Activated naive CD8-positive, alpha-beta T cell treated with anti-CD3 and anti-CD28 coated beads, Interleukin-2, amount 10 ng/mL, durations not matched to agents 7 days and 5 days (primary cell): ENCODE results near the gene PRG2. TPM values are rescaled to one million over a fixed set of nuclear protein-coding genes. Genes with fewer than 3 reads are reported as not detected.

Source experiments
- ATAC-seq: fragments of 150-1000 bp; cut with Tn5 transposase; one replicate; pipeline ENCODE4 v1.10.0; 2021; ENCODE audit warnings: low read depth, moderate library complexity
- POLR2A ChIA-PET: fragments of 350-600 bp; sonication (Branson Sonifier 250); formaldehyde crosslinking; loops from one replicate; lab custom pipeline; 2021; ENCODE audit warnings: antibody characterized with exemption; lab: Charles Lee
- DNase-seq: peaks from one replicate; pipeline ENCODE4 v3.0.0; 2021
- H3K27ac Mint-ChIP-seq: one replicate; pipeline ENCODE4 v1.8.0; 2022; ENCODE audit warnings: mild to moderate bottlenecking, mixed read lengths
- H3K27me3 Mint-ChIP-seq: one replicate; pipeline ENCODE4 v1.8.0; 2022; ENCODE audit warnings: mild to moderate bottlenecking, moderate library complexity, mixed read lengths
- H3K36me3 Mint-ChIP-seq: one replicate; pipeline ENCODE4 v1.8.0; 2021; ENCODE audit warnings: mild to moderate bottlenecking, mixed read lengths
- H3K4me1 Mint-ChIP-seq: one replicate; pipeline ENCODE4 v1.8.0; 2021; ENCODE audit warnings: mixed read lengths
- H3K4me3 Mint-ChIP-seq: one replicate; pipeline ENCODE4 v1.8.0; 2022; ENCODE audit warnings: mild to moderate bottlenecking, moderate library complexity, mixed read lengths
- H3K9me3 Mint-ChIP-seq: one replicate; pipeline ENCODE4 v1.8.0; 2021; ENCODE audit warnings: mixed read lengths
- total RNA-seq, 2 experiments: library from RNA; stranded (reverse); gene quantifications; one replicate each; pipeline ENCODE4 v1.2.3, GENCODE V29; 2021

The PRG2 gene
- total RNA-seq, 2 experiments from 2014 or later = 0.25 TPM; not detected in 1

- Mint-ChIP-seq H3K9me3 (no peaks in the 10 kb centered on the region), H3K4me1 (no peaks in the 10 kb centered on the region), H3K4me3 (no peak overlapping the region), H3K27ac (no peak overlapping the region), H3K27me3 (no peaks in the 10 kb centered on the region), H3K36me3 (peaks cover 5% of the 10 kb centered on the region)
- ATAC-seq (no peak), DNase-seq (no peak)
- POLR2A ChIA-PET = no interaction called here
Measured at GRCh38 chr11:57399972-57400578, 9.6 kb upstream of the PRG2 start.

GRCh38 chr11:57399221-57399620, 8.8 kb upstream of the PRG2 start:
- no peak overlapping the region for H3K4me3 Mint-ChIP-seq
- H3K9me3 Mint-ChIP-seq = no peaks in the 10 kb centered on the region
- DNase-seq (no peak), ATAC-seq (no peak)
- POLR2A ChIA-PET = no interaction called here
- H3K27ac Mint-ChIP-seq = no peak overlapping the region
- H3K4me1 Mint-ChIP-seq = no peaks in the 10 kb centered on the region
- no peaks in the 10 kb centered on the region for H3K27me3 Mint-ChIP-seq
- peaks cover 2% of the 10 kb centered on the region for H3K36me3 Mint-ChIP-seq

GRCh38 chr11:57397394-57397990, 7.0 kb upstream of the PRG2 start:
- Mint-ChIP-seq H3K27me3 (no peaks in the 10 kb centered on the region), H3K4me3 (no peak overlapping the region), H3K9me3 (no peaks in the 10 kb centered on the region), H3K4me1 (no peaks in the 10 kb centered on the region), H3K27ac (no peak overlapping the region), H3K36me3 (no peaks in the 10 kb centered on the region)
- DNase-seq = no peak
- no peak for ATAC-seq
- POLR2A ChIA-PET = no interaction called here

GRCh38 chr11:57396744-57397143, 6.3 kb upstream of the PRG2 start:
- Mint-ChIP-seq H3K9me3 (no peaks in the 10 kb centered on the region), H3K4me1 (no peaks in the 10 kb centered on the region), H3K4me3 (no peak overlapping the region)

GRCh38 chr11:57395905-57396623, 5.6 kb upstream of the PRG2 start:
- Mint-ChIP-seq H3K4me3 (no peak overlapping the region), H3K4me1 (no peaks in the 10 kb centered on the region), H3K36me3 (no peaks in the 10 kb centered on the region), H3K27me3 (no peaks in the 10 kb centered on the region), H3K27ac (no peak overlapping the region), H3K9me3 (no peaks in the 10 kb centered on the region)
- POLR2A ChIA-PET = no interaction called here
- DNase-seq (no peak), ATAC-seq (no peak)

More at GRCh38 chr11:57396744-57397143, 6.3 kb upstream of the PRG2 start:
- DNase-seq (no peak), ATAC-seq (no peak)
- Mint-ChIP-seq H3K27ac (no peak overlapping the region), H3K36me3 (no peaks in the 10 kb centered on the region), H3K27me3 (no peaks in the 10 kb centered on the region)
- POLR2A ChIA-PET = no interaction called here

- Mint-ChIP-seq H3K27me3 (no peaks in the 10 kb centered on the region), H3K9me3 (no peaks in the 10 kb centered on the region), H3K27ac (no peak overlapping the region), H3K4me1 (no peaks in the 10 kb centered on the region), H3K4me3 (no peak overlapping the region), H3K36me3 (no peaks in the 10 kb centered on the region)
- ATAC-seq (no peak), DNase-seq (no peak)
- POLR2A ChIA-PET = no interaction called here
Measured at GRCh38 chr11:57394203-57394965, 3.9 kb upstream of the PRG2 start.

- POLR2A ChIA-PET = no interaction called here
- ATAC-seq = no peak
- no peaks in the 10 kb centered on the region for H3K4me1 Mint-ChIP-seq
- H3K9me3 Mint-ChIP-seq = no peaks in the 10 kb centered on the region
- no peaks in the 10 kb centered on the region for H3K36me3 Mint-ChIP-seq
- no peak overlapping the region for H3K27ac Mint-ChIP-seq
- no peaks in the 10 kb centered on the region for H3K27me3 Mint-ChIP-seq
- DNase-seq = no peak
- no peak overlapping the region for H3K4me3 Mint-ChIP-seq
Measured at GRCh38 chr11:57392763-57393105, 2.3 kb upstream of the PRG2 start.

- no peak for DNase-seq
- Mint-ChIP-seq H3K36me3 (no peaks in the 10 kb centered on the region), H3K27ac (no peak overlapping the region)
Measured at GRCh38 chr11:57392066-57392762, 1.8 kb upstream of the PRG2 start.

GRCh38 chr11:57391539-57391938, 1.1 kb upstream of the PRG2 start:
- Mint-ChIP-seq H3K36me3 (no peaks in the 10 kb centered on the region), H3K27me3 (no peaks in the 10 kb centered on the region), H3K27ac (no peak overlapping the region), H3K4me1 (no peaks in the 10 kb centered on the region), H3K4me3 (no peak overlapping the region), H3K9me3 (no peaks in the 10 kb centered on the region)
- no peak for DNase-seq
- POLR2A ChIA-PET = no interaction called here
- ATAC-seq = no peak

More at GRCh38 chr11:57392066-57392762, 1.8 kb upstream of the PRG2 start:
- Mint-ChIP-seq H3K4me1 (no peaks in the 10 kb centered on the region), H3K9me3 (no peaks in the 10 kb centered on the region), H3K4me3 (no peak overlapping the region), H3K27me3 (no peaks in the 10 kb centered on the region)
- POLR2A ChIA-PET = no interaction called here
- ATAC-seq = no peak

GRCh38 chr11:57391111-57391510, 661 bp upstream of the PRG2 start:
- DNase-seq = no peak
- Mint-ChIP-seq H3K27ac (no peak overlapping the region), H3K4me3 (no peak overlapping the region), H3K27me3 (no peaks in the 10 kb centered on the region), H3K9me3 (no peaks in the 10 kb centered on the region), H3K4me1 (no peaks in the 10 kb centered on the region), H3K36me3 (no peaks in the 10 kb centered on the region)
- POLR2A ChIA-PET = no interaction called here
- no peak for ATAC-seq

GRCh38 chr11:57387289-57388030, 3.0 kb downstream of the PRG2 start:
- no peak for DNase-seq
- Mint-ChIP-seq H3K27ac (no peak overlapping the region), H3K36me3 (no peaks in the 10 kb centered on the region), H3K4me1 (no peaks in the 10 kb centered on the region), H3K4me3 (no peak overlapping the region), H3K27me3 (no peaks in the 10 kb centered on the region), H3K9me3 (no peaks in the 10 kb centered on the region)
- no peak for ATAC-seq
- POLR2A ChIA-PET = no interaction called here

- Mint-ChIP-seq H3K9me3 (no peaks in the 10 kb centered on the region), H3K4me3 (no peak overlapping the region), H3K4me1 (no peaks in the 10 kb centered on the region), H3K27me3 (peaks cover 5% of the 10 kb centered on the region), H3K27ac (no peak overlapping the region), H3K36me3 (no peaks in the 10 kb centered on the region)
- no peak for ATAC-seq
- POLR2A ChIA-PET = no interaction called here
- DNase-seq = no peak
Measured at GRCh38 chr11:57386178-57386940, 4.1 kb downstream of the PRG2 start.
